Aorta (tissue), 5 donors: ENCODE results near the gene C7orf25. TPM values are rescaled to one million over a fixed set of nuclear protein-coding genes. Genes with fewer than 3 reads are reported as not detected.
A peak's percentile ranks its signal among the peaks of the same experiment; 100 is the strongest.

Experiments
- ATAC-seq: fragments of 200-7000 bp; cut with Tn5 transposase; one replicate; pipeline ENCODE4 v1.9.1; 2022; ENCODE audit warnings: moderate library complexity; ENCODE audit not compliant: low FRiP score
- DNase-seq, 2 donors: peaks; one replicate each; pipeline ENCODE4 v3.0.0-alpha.2; 2020
- H3K27ac ChIP-seq, 2 donors: one replicate each; pipeline ENCODE4 v1.5.1; 2013; ENCODE audit warnings: low read length in 2 of 2, mild to moderate bottlenecking in 2 of 2, moderate library complexity in 2 of 2, control low read depth in 1 of 2, inconsistent platforms in 1 of 2, low read depth in 1 of 2
- H3K27me3 ChIP-seq, 2 donors: one replicate each; pipeline ENCODE4 v1.6.1; 2013; ENCODE audit warnings: control low read depth in 1 of 2, low read length in 1 of 2, mild to moderate bottlenecking in 1 of 2, moderate library complexity in 1 of 2; ENCODE audit not compliant: insufficient read depth in 2 of 2, control insufficient read depth in 1 of 2
- H3K36me3 ChIP-seq, 2 donors: one replicate each; pipeline ENCODE4 v1.6.1; 2013; ENCODE audit warnings: control low read depth in 1 of 2, low read length in 1 of 2, mild to moderate bottlenecking in 1 of 2; ENCODE audit not compliant: insufficient read depth in 2 of 2, control insufficient read depth in 1 of 2
- H3K4me1 ChIP-seq, 2 donors: one replicate each; pipeline ENCODE4 v1.6.1; 2013; ENCODE audit warnings: low read length in 2 of 2, control low read depth in 1 of 2, mild to moderate bottlenecking in 1 of 2, moderate library complexity in 1 of 2; ENCODE audit not compliant: insufficient read depth in 2 of 2, control insufficient read depth in 1 of 2
- H3K4me3 ChIP-seq, 2 donors: one replicate each; pipeline ENCODE4 v1.5.1; 2013; ENCODE audit warnings: low read length in 2 of 2, control low read depth in 1 of 2, mild to moderate bottlenecking in 1 of 2
- H3K9me3 ChIP-seq: one replicate; pipeline ENCODE4 v1.6.1; 2013; ENCODE audit warnings: mild to moderate bottlenecking, low read length; ENCODE audit not compliant: control insufficient read depth
- WGBS, 2 donors: extraction: QIAGEN DNeasy Blood & Tissue Kit; methylation state at CpG; one replicate each; pipeline ENCODE4 v1.1.7; 2013; 5-methylcytosine and 5-hydroxymethylcytosine counted together
- intact Hi-C, 2 donors: fragments of 100-400 bp; cut with DNase I; formaldehyde crosslinking; loops; one replicate each; pipeline versions ENCODE4 v1.14.2 to v1.15.0; 2022
- polyA plus RNA-seq, 2 donors: library from polyadenylated mRNA; stranded (reverse); fragments of 200-250 nt; gene quantifications; one replicate each; pipeline ENCODE4 v1.2.3, GENCODE V29; 2013
- total RNA-seq, 2 donors: library from RNA; stranded (reverse); fragmentation: NEBNext Ultra II Directional; extraction: Animal tissue kit (Norgen Biotek cat#: 25700); gene quantifications; one replicate each; pipeline ENCODE4 v1.2.1, GENCODE V29; 2021
- donor health status: healthy with polysubstance abuse.
- donor health status: Bipolar disorder and iron deficiency.
- donor health status: DM: no; HTN: no; CAD: no.
- donor health status: DM: no; HTN: no; CAD: no.
- donor health status: DM: yes; HTN: yes; CAD: no.

The C7orf25 gene
- total and polyA plus RNA-seq, 4 donors = 3.2 to 5.0 (median 4.3) TPM

DNA sequence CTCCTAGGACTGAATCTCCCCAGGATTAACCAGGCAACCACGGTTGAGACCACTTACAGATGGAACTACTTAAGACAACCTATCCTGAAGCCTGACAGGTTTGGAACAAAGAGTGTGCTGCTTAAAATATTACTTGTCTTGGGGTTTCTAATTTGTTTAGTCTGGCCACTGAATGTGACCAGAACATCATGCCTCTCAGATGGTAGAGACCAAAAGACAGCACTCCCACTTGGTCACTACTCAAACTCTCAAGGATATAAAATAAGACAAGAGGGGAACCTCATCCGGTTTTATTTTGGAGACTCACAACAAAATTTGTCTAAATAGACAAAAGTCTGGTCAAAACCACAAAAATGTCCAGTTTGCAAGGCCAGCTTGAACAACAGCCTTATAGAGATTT is 35.7 kb upstream of the C7orf25 start:
- Histone ChIP-seq H3K27me3 (no peaks in the 10 kb centered on the region), H3K27ac (no peak overlapping the region), H3K4me1 (no peaks in the 10 kb centered on the region), H3K9me3 (no peaks in the 10 kb centered on the region), H3K36me3 (no peaks in the 10 kb centered on the region), H3K4me3 (no peak overlapping the region)
- ATAC-seq (no peak), DNase-seq (no peak)
- WGBS, 2 donors = 60 to 65% methylated on average over 2 of the region's 2 CpGs
- intact Hi-C loops = loop anchor here in 1 of 2 donors (10.0 kb wide), 1 partner anchor 157 kb away; no protein-coding TSS in a partner anchor

DNA sequence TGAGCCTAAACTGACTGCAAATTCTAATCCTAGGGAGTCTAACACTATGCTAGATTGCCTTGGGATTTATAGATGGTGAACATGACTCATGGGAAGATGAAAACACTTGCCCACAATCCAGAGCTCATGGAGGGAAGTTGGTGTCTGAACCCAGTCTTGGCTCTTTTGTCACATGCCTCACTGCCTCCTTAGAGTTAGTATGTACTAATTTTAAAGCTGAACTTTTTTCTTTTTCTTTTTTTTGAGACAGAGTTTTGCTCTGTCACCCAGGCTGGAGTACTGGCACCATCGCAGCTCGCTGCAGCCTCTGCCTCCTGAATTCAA is 34.7 kb upstream of the C7orf25 start:
- WGBS, 2 donors = 99 to 100% methylated on average over 2 of the region's 2 CpGs
- Histone ChIP-seq H3K9me3 (no peaks in the 10 kb centered on the region), H3K4me3 (no peak overlapping the region), H3K27me3 (no peaks in the 10 kb centered on the region), H3K36me3 (no peaks in the 10 kb centered on the region), H3K27ac (no peak overlapping the region), H3K4me1 (no peaks in the 10 kb centered on the region)
- DNase-seq (no peak), ATAC-seq (no peak)
- intact Hi-C loops = loop anchor here in 1 of 2 donors (10.0 kb wide), 1 partner anchor 158 kb away; no protein-coding TSS in a partner anchor

DNA sequence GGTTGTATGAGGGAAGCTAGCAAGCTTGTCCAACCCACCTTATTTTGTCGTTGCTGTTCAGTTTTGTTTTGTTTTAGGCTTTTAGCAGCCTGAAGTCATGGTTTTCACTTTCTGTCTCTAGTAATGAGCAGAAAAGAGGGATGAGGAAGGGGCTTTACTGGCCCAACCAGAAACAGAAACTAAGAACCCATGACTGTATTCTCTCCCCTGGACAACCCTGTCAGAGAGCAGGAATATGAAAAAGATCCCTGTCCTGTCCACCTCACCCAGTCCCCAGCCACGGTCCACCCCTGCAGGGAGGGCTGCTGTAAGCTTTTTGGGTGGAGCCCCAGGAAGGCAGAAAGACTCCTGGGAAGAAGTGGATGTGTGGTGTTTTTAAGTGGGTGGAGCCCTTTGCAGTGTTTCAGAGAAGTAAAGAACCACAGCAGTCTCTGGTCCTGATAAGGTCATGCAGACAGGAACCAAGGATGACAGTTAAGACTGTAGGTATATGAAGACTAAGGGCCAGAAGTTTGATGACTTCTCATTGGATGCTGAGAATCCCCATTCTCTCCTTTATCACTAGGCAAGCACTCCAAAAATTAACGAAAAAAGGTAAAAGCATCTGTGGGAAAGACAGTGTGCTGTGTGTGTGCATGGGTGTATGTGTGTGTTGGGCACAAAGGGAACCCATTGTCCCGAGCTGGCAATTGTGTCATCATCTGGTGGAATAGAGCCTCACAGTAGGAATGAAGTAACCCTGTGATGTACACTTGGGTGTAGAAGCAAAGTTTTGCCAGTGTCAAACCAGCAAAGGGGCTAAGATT is 34.2 kb upstream of the C7orf25 start:
- Histone ChIP-seq H3K27me3 (no peaks in the 10 kb centered on the region), H3K4me1 (no peaks in the 10 kb centered on the region), H3K9me3 (no peaks in the 10 kb centered on the region), H3K4me3 (no peak overlapping the region), H3K27ac (no peak overlapping the region), H3K36me3 (no peaks in the 10 kb centered on the region)
- intact Hi-C loops = loop anchor here in 1 of 2 donors (10.0 kb wide), 1 partner anchor 159 kb away; no protein-coding TSS in a partner anchor
- ATAC-seq = no peak
- no peak for DNase-seq
- 17% methylated on average over 4 of the region's 4 CpGs for WGBS, 2 donors

DNA sequence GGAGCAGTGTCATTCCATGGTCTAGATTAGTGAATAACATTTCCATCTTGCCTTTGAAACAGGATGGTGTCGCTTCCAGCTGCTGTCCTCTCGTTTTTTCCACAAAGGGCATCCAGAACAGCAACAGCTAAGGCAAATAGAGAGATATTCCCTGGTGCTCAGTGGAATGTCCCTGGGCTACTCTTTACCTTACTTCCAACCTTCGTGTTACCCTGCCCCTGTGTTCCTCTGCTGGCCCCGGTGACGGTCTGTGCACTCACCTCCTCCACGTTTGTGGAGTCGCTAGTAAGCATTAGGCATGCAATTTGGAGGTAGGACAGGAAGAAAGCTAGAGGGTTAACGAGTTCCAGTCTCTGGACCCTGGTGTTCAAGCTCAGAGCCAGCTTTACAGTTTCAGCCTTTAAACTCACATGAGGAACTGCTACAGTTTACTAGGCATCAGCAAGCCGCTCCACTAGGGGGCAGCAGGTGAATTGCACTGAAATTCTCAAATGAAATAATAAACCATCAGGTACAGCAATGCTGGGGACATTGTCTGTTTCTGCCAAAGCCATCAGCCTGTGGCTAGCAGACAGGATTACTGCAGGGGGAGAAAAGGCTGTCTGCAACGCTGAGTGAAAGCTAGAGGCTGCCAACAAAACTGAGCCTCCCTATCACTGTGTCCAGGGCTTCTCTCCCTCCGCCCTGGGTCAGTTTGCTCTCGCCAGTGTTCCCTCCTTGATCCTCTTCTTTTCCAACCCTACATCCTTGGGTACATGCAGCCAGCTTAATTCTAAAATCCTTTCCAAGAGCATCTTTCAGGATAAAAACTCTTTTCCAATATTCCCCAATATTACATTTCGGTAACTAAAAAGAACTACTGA is 29.3 kb upstream of the C7orf25 start:
- DNase-seq = peak; percentile 81 to 90
- no peaks in the 10 kb centered on the region for H3K27me3 ChIP-seq
- WGBS, 2 donors = 49 to 50% methylated on average over 13 of the region's 13 CpGs
- no peak overlapping the region for H3K4me3 ChIP-seq
- H3K9me3 ChIP-seq = no peaks in the 10 kb centered on the region
- no peak overlapping the region for H3K27ac ChIP-seq
- intact Hi-C loops = loop anchor here (2.0 to 10.0 kb wide), 3 partner anchors 164 to 320 kb away; no protein-coding TSS in a partner anchor
- no peaks in the 10 kb centered on the region for H3K4me1 ChIP-seq
- peak; percentile 62 for ATAC-seq
- peaks cover 0 to 2% of the 10 kb centered on the region in 2 donors for H3K36me3 ChIP-seq

DNA sequence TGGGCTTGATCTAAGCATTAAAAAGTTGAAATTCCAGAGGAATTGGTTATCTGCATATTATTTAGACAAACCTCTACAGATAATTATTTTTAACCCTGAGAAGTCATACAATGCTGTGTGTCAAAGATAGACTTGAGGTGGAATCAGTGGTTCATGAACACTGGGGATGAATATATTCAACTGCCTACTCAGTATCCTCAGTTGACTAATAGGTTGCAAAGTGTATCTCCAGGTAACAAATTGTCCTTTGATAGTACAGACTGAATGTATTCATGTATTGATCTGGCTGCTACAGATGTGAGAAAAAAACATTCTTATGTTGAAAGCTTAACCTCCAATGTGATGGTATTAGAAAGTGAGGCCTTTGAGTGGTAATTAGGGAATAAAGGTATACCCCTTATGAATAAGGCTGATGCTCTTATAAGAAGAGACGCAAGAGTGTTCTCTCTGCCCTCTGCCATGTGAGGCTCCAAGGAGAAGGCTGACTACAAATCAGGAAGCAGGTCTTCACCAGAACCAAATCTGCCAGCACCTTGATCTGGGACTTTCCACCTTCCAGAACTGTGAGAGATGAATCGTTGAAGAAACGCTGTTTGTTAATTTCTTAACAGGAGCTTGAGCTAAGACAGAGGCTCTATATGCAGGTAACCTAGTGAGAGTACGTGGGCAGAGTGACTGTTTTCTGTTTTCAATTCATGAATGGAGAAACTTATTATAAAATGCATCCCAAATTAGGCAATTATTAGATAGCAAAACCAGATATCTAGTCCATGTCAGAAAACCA is 27.8 kb upstream of the C7orf25 start:
- DNase-seq (no peak), ATAC-seq (no peak)
- Histone ChIP-seq H3K9me3 (no peaks in the 10 kb centered on the region), H3K27me3 (no peaks in the 10 kb centered on the region), H3K36me3 (peaks cover 4% of the 10 kb centered on the region in 2 donors), H3K4me3 (no peak overlapping the region), H3K27ac (no peak overlapping the region), H3K4me1 (peaks cover 0 to 2% of the 10 kb centered on the region in 2 donors)
- intact Hi-C loops = loop anchor here (2.0 to 10.0 kb wide), 4 partner anchors 165 to 785 kb away; partner anchors contain the start of gene COA1 (in 1 of the 2)
- WGBS, 2 donors = 91 to 95% methylated on average over 4 of the region's 4 CpGs

DNA sequence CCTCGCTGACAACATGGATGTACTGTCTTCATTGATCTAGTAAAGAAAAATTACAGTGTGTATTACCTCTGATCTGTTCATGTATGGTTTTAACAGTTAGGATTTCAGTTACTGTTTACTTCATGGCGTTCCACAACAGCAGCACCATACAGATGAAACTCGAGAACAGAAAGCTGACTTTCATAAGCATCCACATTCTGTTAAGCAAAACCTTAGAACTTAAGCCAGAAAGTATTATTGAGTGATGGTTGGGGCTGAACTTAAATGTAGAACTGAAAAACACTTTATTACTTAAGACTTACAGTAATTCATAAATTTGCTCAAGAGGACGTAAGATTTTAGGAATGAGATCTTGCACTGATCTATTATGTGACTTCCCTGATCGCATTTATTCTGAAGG is 24.0 kb upstream of the C7orf25 start:
- Histone ChIP-seq H3K36me3 (peaks cover 4% of the 10 kb centered on the region in 2 donors), H3K27me3 (no peaks in the 10 kb centered on the region), H3K4me1 (peaks cover 3 to 4% of the 10 kb centered on the region in 2 donors), H3K4me3 (no peak overlapping the region), H3K27ac (no peak overlapping the region), H3K9me3 (no peaks in the 10 kb centered on the region)
- intact Hi-C loops = loop anchor here in 1 of 2 donors (10.0 kb wide), 1 partner anchor 789 kb away; the partner anchor contains the start of gene COA1
- WGBS, 2 donors = 94 to 95% methylated on average over 5 of the region's 5 CpGs
- DNase-seq = no peak
- no peak for ATAC-seq

DNA sequence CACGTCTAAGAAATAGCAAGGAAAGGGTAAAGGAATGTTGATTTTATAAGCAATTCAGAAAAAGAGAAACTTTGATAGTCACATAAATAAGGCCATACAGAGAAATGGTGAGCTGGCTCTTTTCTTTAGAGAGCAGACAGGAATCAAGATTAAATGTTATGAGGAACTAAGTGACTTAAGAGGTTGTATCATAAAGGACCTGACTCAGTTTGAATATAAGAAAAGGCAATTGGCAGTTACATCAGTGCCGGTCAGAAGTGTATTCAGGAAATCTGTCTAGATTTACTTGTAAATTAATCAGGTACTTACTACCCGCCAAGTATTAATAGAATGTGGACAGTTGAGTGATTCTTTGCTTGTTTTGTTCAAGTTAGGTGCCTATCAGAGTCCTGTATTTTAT is 22.4 kb upstream of the C7orf25 start:
- ATAC-seq (no peak), DNase-seq (no peak)
- Histone ChIP-seq H3K4me3 (no peak overlapping the region), H3K27ac (no peak overlapping the region), H3K4me1 (peaks cover 4 to 6% of the 10 kb centered on the region in 2 donors), H3K9me3 (no peaks in the 10 kb centered on the region), H3K36me3 (peaks cover 4% of the 10 kb centered on the region in 2 donors), H3K27me3 (no peaks in the 10 kb centered on the region)
- intact Hi-C loops = loop anchor here in 1 of 2 donors (10.0 kb wide), 1 partner anchor 791 kb away; the partner anchor contains the start of gene COA1
- WGBS, 2 donors = 69 to 72% methylated on average over 3 of the region's 3 CpGs
